OCI-LY7 (cell line): ENCODE results near the gene RNASEH1. TPM values are rescaled to one million over a fixed set of nuclear protein-coding genes. Genes with fewer than 3 reads are reported as not detected.
"Not testable (repeated sequence)": the region's sequence is repeated elsewhere in the genome, so short reads cannot be mapped to it uniquely, and the experiment has no call there.

ENCODE experiments used
- BruUV-seq: library from RNA; stranded (reverse); fragments of 400-500 nt; replicated peaks from 2 replicates; lab custom pipeline; 2021; lab: Mats Ljungman, UMichigan
- CTCF ChIA-PET: fragments of 300-600 bp; sonication (Branson Sonifier 250); formaldehyde crosslinking; loops from one replicate; lab custom pipeline; 2022; ENCODE audit warnings: antibody characterized with exemption; ENCODE audit not compliant: unreplicated experiment; lab: Charles Lee
- POLR2A ChIA-PET: fragments of 300-600 bp; sonication (Branson Sonifier 250); formaldehyde crosslinking; loops from one replicate; lab custom pipeline; 2022; ENCODE audit warnings: antibody characterized with exemption; lab: Charles Lee
- DNase-seq: peaks from one replicate; pipeline ENCODE4 v3.0.0-alpha.2; 2015; ENCODE audit warnings: low spot score
- H2AFZ ChIP-seq: fragments of 200-600 bp; sonication (generic), shearing (Covaris generic); 2 replicates; pipeline ENCODE4 v1.6.1; 2014; ENCODE audit warnings: mild to moderate bottlenecking, antibody characterized with exemption, low read length, moderate library complexity
- H3K27ac ChIP-seq: fragments of 200-600 bp; sonication (generic); 2 replicates; pipeline ENCODE4 v1.5.1; 2014; ENCODE audit warnings: mixed run types, low read depth, mild to moderate bottlenecking, moderate library complexity, low read length, inconsistent platforms; ENCODE audit not compliant: poor library complexity, severe bottlenecking
- H3K36me3 ChIP-seq: fragments of 200-600 bp; sonication (generic); 2 replicates; pipeline ENCODE4 v1.6.1; 2014; ENCODE audit warnings: mild to moderate bottlenecking, antibody characterized with exemption, low read length, moderate library complexity, mixed read lengths; ENCODE audit not compliant: insufficient read depth
- H3K4me1 ChIP-seq: fragments of 200-600 bp; sonication (generic); 2 replicates; pipeline ENCODE4 v1.5.1; 2014; ENCODE audit warnings: mild to moderate bottlenecking, low read length; ENCODE audit not compliant: insufficient read depth, poor library complexity, severe bottlenecking
- H3K4me2 ChIP-seq: fragments of 200-600 bp; sonication (generic); 2 replicates; pipeline ENCODE4 v1.6.1; 2014; ENCODE audit warnings: mild to moderate bottlenecking, low read length
- H3K4me3 ChIP-seq: fragments of 200-600 bp; sonication (generic); 2 replicates; pipeline ENCODE4 v1.5.1; 2014; ENCODE audit warnings: mild to moderate bottlenecking, low read depth, low read length; ENCODE audit not compliant: poor library complexity, severe bottlenecking
- H3K79me2 ChIP-seq: fragments of 200-600 bp; sonication (generic); 2 replicates; pipeline ENCODE4 v1.6.1; 2016; ENCODE audit warnings: low read depth, mild to moderate bottlenecking, low read length, moderate library complexity, mixed read lengths; ENCODE audit not compliant: insufficient read depth
- H3K9me2 ChIP-seq: fragments of 200-600 bp; sonication (generic); 2 replicates; pipeline ENCODE4 v1.6.1; 2016; ENCODE audit warnings: mild to moderate bottlenecking, low read length, mixed read lengths; ENCODE audit not compliant: insufficient read depth
- H3K9me3 ChIP-seq: fragments of 200-600 bp; sonication (generic); 2 replicates; pipeline ENCODE4 v1.6.1; 2014; ENCODE audit warnings: mild to moderate bottlenecking, mixed run types, low read length, mixed read lengths
- H4K20me1 ChIP-seq: fragments of 200-600 bp; sonication (generic); 2 replicates; pipeline ENCODE4 v1.6.1; 2014; ENCODE audit warnings: mild to moderate bottlenecking, antibody characterized with exemption, low read length, moderate library complexity, mixed read lengths; ENCODE audit not compliant: insufficient read depth
- EZH2phosphoT487 ChIP-seq: fragments of 200-600 bp; sonication (generic); IDR thresholded peaks from 2 replicates; pipeline ENCODE4 v1.6.1; 2018; ENCODE audit warnings: low read depth, borderline replicate concordance, mild to moderate bottlenecking, mixed run types, antibody characterized with exemption, low read length, moderate library complexity, mixed read lengths
- intact Hi-C: fragments of 100-400 bp; cut with micrococcal nuclease; formaldehyde crosslinking; loops from one replicate; pipeline ENCODE4 v1.10.0; 2022; ENCODE audit not compliant: unreplicated experiment
- total RNA-seq, 2 experiments: library from RNA; depleted of rRNA in 1 of 2; stranded (reverse); fragments of >200 nt in 1 of 2; shearing (Covaris generic) in 1 of 2; gene quantifications; 2 replicates each; pipeline ENCODE4 v1.2.3, GENCODE V29; 2014 to 2022
- TF ChIP-seq, protein P1 (sequence below): fragments of 200-600 bp; sonication (generic); conservative IDR thresholded peaks from 2 replicates; pipeline ENCODE4 v1.5.1; 2014; ENCODE audit warnings: mild to moderate bottlenecking, antibody characterized with exemption, low read length, moderate library complexity, mixed read lengths

The RNASEH1 gene
- total RNA-seq, 2 experiments from 2014 or later: 35.7 to 48.2 TPM

DNA sequence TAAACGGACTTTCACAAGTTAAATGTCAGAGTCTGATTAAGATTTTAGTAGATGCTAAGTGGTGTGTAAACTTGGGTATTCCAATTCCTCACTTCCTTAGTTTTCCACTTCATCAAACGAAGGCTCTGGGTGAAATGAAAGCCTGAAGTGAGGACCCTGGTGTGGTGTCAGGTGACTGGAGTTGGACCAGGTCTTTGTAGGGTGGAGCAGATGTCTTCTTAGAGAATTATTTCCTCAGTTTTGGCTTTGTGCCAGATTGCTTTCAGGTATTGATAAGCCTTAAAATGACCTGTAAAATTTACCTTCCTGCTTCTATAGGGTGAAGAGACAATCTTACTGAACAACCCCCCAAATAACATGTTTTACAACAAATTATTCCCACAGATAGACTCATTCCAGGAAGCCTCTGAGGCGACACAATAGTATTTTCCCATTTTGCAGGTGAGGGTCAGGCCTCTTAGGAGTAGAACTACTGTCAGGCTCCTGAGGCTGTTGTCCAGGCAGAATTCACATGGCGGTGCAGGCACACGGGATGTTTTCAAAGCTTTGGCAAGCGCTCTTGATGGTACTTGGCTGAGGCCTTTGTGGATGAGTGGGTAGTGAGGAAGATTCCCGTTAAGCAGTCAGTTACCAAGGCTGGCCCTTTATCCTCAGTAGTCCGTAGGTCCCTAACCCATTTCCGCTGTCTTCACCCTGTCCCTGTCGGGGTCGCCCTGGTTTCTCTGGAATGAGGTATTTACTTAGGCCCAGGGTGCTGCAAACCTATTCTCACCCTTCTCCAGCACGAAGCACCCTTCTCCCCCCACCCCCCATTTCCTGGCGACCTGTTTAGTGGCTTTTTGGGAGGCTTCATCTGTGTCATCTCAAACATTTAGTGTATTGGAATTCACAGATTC is 23.5 kb upstream of the RNASEH1 start:
- no peak for DNase-seq
- Histone ChIP-seq H3K9me2 (no peaks in the 10 kb centered on the region), H3K79me2 (peaks cover 36% of the 10 kb centered on the region), H4K20me1 (peaks cover 36% of the 10 kb centered on the region), H3K4me3 (no peak overlapping the region), H2AFZ (no peak overlapping the region), H3K4me2 (no peak overlapping the region), H3K36me3 (peaks cover 91% of the 10 kb centered on the region), H3K27ac (no peak overlapping the region), H3K4me1 (peaks cover 32% of the 10 kb centered on the region), H3K9me3 (no peaks in the 10 kb centered on the region)
- intact Hi-C loops: no loop called here
- ChIA-PET CTCF (no interaction called here), POLR2A (no interaction called here)
- TF ChIP-seq EZH2phosphoT487: no peak
- TF ChIP-seq, protein P1, sequence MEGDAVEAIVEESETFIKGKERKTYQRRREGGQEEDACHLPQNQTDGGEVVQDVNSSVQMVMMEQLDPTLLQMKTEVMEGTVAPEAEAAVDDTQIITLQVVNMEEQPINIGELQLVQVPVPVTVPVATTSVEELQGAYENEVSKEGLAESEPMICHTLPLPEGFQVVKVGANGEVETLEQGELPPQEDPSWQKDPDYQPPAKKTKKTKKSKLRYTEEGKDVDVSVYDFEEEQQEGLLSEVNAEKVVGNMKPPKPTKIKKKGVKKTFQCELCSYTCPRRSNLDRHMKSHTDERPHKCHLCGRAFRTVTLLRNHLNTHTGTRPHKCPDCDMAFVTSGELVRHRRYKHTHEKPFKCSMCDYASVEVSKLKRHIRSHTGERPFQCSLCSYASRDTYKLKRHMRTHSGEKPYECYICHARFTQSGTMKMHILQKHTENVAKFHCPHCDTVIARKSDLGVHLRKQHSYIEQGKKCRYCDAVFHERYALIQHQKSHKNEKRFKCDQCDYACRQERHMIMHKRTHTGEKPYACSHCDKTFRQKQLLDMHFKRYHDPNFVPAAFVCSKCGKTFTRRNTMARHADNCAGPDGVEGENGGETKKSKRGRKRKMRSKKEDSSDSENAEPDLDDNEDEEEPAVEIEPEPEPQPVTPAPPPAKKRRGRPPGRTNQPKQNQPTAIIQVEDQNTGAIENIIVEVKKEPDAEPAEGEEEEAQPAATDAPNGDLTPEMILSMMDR: no peak
- no TSS peak for BruUV-seq

DNA sequence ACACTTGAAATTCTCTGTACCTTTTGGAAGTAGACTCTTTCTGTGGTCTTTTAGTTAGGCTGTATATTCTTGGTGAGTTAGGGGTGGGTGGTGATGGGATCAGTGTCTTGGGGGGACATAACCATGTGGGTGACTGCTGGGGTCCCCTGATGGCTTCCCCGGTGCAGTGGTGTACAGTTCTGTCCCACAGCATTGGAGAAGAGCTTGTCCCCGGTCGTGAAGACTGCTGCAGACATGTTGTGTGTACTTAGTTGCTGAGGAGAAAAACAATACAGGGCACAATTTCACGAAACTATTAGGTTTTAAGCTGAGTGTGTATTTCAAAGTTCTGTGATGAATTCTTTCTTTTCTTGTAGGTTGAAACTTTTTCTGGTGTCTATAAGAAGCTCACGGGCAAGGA is 22.3 kb upstream of the RNASEH1 start:
- Histone ChIP-seq H3K79me2 (peaks cover 48% of the 10 kb centered on the region), H3K9me3 (no peaks in the 10 kb centered on the region), H3K4me2 (no peak overlapping the region), H2AFZ (no peak overlapping the region), H3K9me2 (no peaks in the 10 kb centered on the region), H3K4me3 (no peak overlapping the region), H3K27ac (no peak overlapping the region), H4K20me1 (peaks cover 43% of the 10 kb centered on the region), H3K36me3 (peaks cover 98% of the 10 kb centered on the region), H3K4me1 (peaks cover 35% of the 10 kb centered on the region)
- intact Hi-C loops: no loop called here
- POLR2A ChIA-PET: no interaction called here
- no peak for DNase-seq
- no TSS peak for BruUV-seq
- TF ChIP-seq, protein P1: no peak
- TF ChIP-seq EZH2phosphoT487: no peak
- CTCF ChIA-PET: no interaction called here

DNA sequence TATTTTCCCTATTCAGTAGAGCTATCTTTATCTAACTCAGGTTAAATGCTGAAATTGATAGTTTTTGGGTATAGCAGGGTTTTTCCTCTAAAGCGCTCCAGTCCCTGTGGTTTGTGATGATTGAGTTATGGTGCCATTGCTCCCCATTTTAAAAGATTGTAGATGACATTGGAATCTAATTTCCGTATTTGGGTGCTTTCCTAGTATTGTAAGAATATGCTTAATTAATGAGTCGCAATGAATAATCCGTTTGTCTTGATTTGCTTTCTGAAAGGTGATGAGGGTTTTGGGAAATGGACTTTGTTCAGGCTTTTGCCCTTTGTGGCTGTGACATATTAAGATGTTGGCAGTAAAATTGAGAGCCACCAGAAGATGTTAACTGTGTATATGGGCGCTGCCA is 20.9 kb upstream of the RNASEH1 start:
- peak overlapping the region; percentile 82 for H3K4me3 ChIP-seq
- POLR2A ChIA-PET: interaction anchor here (0.7 to 1.4 kb wide), 5 partner anchors 14 to 191 kb away, joined by 3 to 6 read pairs (median 3); no protein-coding TSS in a partner anchor
- H3K79me2 ChIP-seq: peaks cover 51% of the 10 kb centered on the region
- H3K36me3 ChIP-seq: peaks cover 87% of the 10 kb centered on the region
- no peaks in the 10 kb centered on the region for H3K9me2 ChIP-seq
- H3K27ac ChIP-seq: no peak overlapping the region
- peaks cover 43% of the 10 kb centered on the region for H4K20me1 ChIP-seq
- no peak overlapping the region for H2AFZ ChIP-seq
- intact Hi-C loops: no loop called here
- H3K4me1 ChIP-seq: peaks cover 44% of the 10 kb centered on the region
- CTCF ChIA-PET: no interaction called here
- no peaks in the 10 kb centered on the region for H3K9me3 ChIP-seq
- BruUV-seq: no TSS peak
- TF ChIP-seq, protein P1: no peak
- TF ChIP-seq EZH2phosphoT487: no peak
- H3K4me2 ChIP-seq: peak overlapping the region; percentile 71
- DNase-seq: no peak

DNA sequence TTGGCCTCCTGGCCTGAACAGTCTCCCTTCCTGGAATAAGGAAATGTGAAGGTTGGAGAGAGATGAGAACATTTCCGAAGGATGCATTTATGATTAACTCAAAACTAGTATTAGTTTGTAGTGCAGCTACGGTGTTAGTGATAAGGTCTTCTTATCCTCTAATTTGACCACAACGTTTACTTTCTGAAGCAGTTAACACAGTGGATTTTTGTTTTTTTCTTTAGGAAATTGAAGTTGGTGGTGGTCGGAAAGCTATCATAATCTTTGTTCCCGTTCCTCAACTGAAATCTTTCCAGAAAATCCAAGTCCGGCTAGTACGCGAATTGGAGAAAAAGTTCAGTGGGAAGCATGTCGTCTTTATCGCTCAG is 18.1 kb upstream of the RNASEH1 start:
- peaks cover 49% of the 10 kb centered on the region for H3K4me1 ChIP-seq
- peak overlapping the region; percentile 71 for H3K4me2 ChIP-seq
- peaks cover 60% of the 10 kb centered on the region for H3K36me3 ChIP-seq
- H3K9me2 ChIP-seq, CTCF ChIA-PET, H3K9me3 ChIP-seq, H2AFZ ChIP-seq, BruUV-seq, intact Hi-C loops, DNase-seq: not testable (repeated sequence)
- POLR2A ChIA-PET: interaction anchor here (0.9 to 3.9 kb wide), 5 partner anchors 8 to 75 kb away, joined by 3 to 23 read pairs (median 4); no protein-coding TSS in a partner anchor
- peaks cover 51% of the 10 kb centered on the region for H3K79me2 ChIP-seq
- peak overlapping the region; percentile 82 for H3K4me3 ChIP-seq
- peaks cover 43% of the 10 kb centered on the region for H4K20me1 ChIP-seq
- H3K27ac ChIP-seq: peak overlapping the region; percentile 66
